Ishikawa (cell line): ENCODE results near the gene KLF16.

Experiments used
- CEBPB ChIP-seq: IDR thresholded peaks from 2 replicates; pipeline ENCODE4 v1.6.1; 2012
- CREB1 ChIP-seq: IDR thresholded peaks from 2 replicates; pipeline ENCODE4 v1.6.1; 2012; ENCODE audit warnings: low read depth
- EGR1 ChIP-seq: IDR thresholded peaks from 2 replicates; pipeline ENCODE4 v1.6.1; 2012
- EP300 ChIP-seq: IDR thresholded peaks from 2 replicates; pipeline ENCODE4 v1.6.1; 2012; ENCODE audit warnings: borderline replicate concordance
- FOXM1 ChIP-seq: IDR thresholded peaks from 2 replicates; pipeline ENCODE4 v1.6.1; 2012; ENCODE audit warnings: low read depth, borderline replicate concordance
- NFIC ChIP-seq: IDR thresholded peaks from 2 replicates; pipeline ENCODE4 v1.6.1; 2012
- RAD21 ChIP-seq: IDR thresholded peaks from 2 replicates; pipeline ENCODE4 v1.6.1; 2012; ENCODE audit warnings: low read depth
- TAF1 ChIP-seq: IDR thresholded peaks from 2 replicates; pipeline ENCODE4 v1.6.1; 2012; ENCODE audit warnings: low read depth, mild to moderate bottlenecking
- TCF12 ChIP-seq: IDR thresholded peaks from 2 replicates; pipeline ENCODE4 v1.6.1; 2012; ENCODE audit warnings: low read depth
- TEAD4 ChIP-seq: IDR thresholded peaks from 2 replicates; pipeline ENCODE4 v1.6.1; 2012
- USF1 ChIP-seq: IDR thresholded peaks from 2 replicates; pipeline ENCODE4 v1.6.1; 2012
- YY1 ChIP-seq: IDR thresholded peaks from 2 replicates; pipeline ENCODE4 v1.6.1; 2012; ENCODE audit warnings: low read depth
- ZBTB7A ChIP-seq: IDR thresholded peaks from 2 replicates; pipeline ENCODE4 v1.6.1; 2012; ENCODE audit warnings: low read depth
- TF ChIP-seq, protein P1 (sequence below): IDR thresholded peaks from 2 replicates; pipeline ENCODE4 v1.6.1; 2012
- TF ChIP-seq, protein P2 (sequence below): IDR thresholded peaks from 2 replicates; pipeline ENCODE4 v1.6.1; 2012; ENCODE audit warnings: low read depth, mild to moderate bottlenecking

Gene KLF16

DNA sequence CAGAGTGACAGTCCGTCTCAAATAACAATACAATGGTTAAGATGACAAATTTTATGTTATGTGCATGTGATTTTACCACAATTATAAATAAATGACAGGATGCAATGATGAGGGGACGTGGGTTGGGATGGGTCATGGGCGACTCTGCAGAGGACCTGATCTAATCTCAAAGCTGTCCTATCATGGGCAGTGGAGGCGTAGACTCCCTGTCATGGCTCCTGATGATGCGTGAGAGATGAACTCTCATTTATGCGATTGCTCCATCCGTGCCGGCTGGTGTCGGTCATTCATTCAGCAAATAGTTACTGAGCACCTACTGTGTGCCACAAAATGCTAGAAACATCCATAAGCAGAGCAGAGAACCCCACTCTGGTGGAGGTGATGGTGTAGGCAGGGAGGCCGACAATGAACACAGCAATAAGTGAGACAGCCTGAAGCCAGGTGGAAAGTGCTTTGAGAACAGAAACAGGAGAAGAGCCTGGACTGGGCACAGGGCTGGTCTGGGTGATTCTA is 13.4 kb downstream of the KLF16 start:
- TF ChIP-seq RAD21: no peak
- no peak for TF ChIP-seq ZBTB7A
- no peak for TF ChIP-seq USF1
- no peak for TF ChIP-seq CREB1
- no peak for TF ChIP-seq FOXM1
- TF ChIP-seq YY1: no peak

GRCh38 chr19:1849132-1849474 is 14.3 kb downstream of the KLF16 start:
- no peak for TF ChIP-seq FOXM1
- no peak for TF ChIP-seq CEBPB
- no peak for TF ChIP-seq EP300
- no peak for TF ChIP-seq TCF12
- TF ChIP-seq EGR1: no peak
- TF ChIP-seq, protein P1, sequence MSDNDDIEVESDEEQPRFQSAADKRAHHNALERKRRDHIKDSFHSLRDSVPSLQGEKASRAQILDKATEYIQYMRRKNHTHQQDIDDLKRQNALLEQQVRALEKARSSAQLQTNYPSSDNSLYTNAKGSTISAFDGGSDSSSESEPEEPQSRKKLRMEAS: no peak
- no peak for TF ChIP-seq TAF1
- no peak for TF ChIP-seq RAD21
- TF ChIP-seq YY1: no peak
- no peak for TF ChIP-seq TEAD4
- TF ChIP-seq ZBTB7A: no peak
- TF ChIP-seq, protein P2, sequence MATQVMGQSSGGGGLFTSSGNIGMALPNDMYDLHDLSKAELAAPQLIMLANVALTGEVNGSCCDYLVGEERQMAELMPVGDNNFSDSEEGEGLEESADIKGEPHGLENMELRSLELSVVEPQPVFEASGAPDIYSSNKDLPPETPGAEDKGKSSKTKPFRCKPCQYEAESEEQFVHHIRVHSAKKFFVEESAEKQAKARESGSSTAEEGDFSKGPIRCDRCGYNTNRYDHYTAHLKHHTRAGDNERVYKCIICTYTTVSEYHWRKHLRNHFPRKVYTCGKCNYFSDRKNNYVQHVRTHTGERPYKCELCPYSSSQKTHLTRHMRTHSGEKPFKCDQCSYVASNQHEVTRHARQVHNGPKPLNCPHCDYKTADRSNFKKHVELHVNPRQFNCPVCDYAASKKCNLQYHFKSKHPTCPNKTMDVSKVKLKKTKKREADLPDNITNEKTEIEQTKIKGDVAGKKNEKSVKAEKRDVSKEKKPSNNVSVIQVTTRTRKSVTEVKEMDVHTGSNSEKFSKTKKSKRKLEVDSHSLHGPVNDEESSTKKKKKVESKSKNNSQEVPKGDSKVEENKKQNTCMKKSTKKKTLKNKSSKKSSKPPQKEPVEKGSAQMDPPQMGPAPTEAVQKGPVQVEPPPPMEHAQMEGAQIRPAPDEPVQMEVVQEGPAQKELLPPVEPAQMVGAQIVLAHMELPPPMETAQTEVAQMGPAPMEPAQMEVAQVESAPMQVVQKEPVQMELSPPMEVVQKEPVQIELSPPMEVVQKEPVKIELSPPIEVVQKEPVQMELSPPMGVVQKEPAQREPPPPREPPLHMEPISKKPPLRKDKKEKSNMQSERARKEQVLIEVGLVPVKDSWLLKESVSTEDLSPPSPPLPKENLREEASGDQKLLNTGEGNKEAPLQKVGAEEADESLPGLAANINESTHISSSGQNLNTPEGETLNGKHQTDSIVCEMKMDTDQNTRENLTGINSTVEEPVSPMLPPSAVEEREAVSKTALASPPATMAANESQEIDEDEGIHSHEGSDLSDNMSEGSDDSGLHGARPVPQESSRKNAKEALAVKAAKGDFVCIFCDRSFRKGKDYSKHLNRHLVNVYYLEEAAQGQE: no peak
- TF ChIP-seq USF1: no peak
- no peak for TF ChIP-seq CREB1
- TF ChIP-seq NFIC: no peak

- TF ChIP-seq RAD21: peak; percentile 25
- TF ChIP-seq TAF1: peak; percentile 83
- TF ChIP-seq YY1: peak; percentile 93
- TF ChIP-seq ZBTB7A: no peak
Observed at GRCh38 chr19:1848399-1849131, 14.8 kb downstream of the KLF16 start, which contains the start of gene REXO1. REXO1 (minus strand) TSS chr19:1848483; CDS start chr19:1848358, 125 bp downstream.

GRCh38 chr19:1847684-1848398 is 15.5 kb downstream of the KLF16 start:
- TF ChIP-seq TAF1: no peak; the same call in 1 of the 2 replicates
- no peak for TF ChIP-seq EGR1
- no peak for TF ChIP-seq TEAD4
- TF ChIP-seq, protein P2: no peak
- TF ChIP-seq NFIC: no peak
- no peak for TF ChIP-seq CEBPB

DNA sequence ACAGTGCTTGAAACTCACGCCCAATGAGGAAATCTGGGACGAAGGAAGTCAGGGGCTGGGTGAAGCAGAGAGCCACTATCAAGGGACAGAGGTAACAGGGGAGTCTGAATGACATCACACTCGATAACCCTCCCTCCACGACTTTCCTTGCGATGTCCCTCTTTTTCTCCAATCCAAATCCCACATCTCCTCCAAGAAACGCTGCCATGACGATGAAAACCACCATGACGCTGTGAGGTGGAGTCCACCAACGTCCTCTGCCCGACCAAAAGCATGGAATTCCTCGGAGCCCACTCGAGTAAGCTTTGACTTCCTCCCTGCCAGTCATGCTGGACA is 16.1 kb downstream of the KLF16 start:
- TF ChIP-seq YY1 (no peak), NFIC (no peak), CEBPB (no peak), CREB1 (no peak), RAD21 (no peak), USF1 (no peak)

DNA sequence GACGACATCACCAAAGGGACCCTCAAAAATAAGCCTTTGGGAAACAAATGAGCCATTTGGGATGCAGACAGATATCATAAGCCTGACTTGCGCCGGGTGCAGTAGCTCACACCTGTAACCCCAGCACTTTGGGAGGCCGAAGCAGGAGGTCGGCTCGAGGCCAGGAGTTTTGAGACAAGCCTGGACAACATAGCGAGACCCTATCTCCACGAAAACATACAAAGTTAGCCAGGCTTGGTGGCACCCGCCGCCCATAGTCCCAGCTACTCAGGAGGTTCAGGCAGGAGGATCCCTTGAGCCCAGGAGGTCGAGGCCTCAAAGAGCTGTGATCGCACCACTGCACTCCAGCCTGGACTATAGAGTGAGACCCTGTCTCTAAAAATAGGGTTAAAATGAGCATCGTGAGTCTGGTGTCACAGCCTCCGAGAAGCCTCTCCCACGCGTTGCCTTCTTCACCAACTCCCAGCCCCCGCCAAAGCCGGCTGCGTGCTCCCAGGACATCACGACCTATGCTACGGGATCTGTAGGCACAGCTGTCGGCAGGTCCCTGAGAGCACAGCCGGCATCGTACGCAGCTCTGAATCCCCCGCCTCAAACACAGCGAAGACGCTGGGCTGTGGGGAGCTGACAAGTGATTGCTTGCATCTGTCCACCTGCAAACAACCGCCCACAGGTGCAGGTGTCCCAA is 16.7 kb downstream of the KLF16 start:
- TF ChIP-seq NFIC (no peak), CREB1 (no peak), EGR1 (no peak), FOXM1 (no peak)
- TF ChIP-seq, protein P1: no peak
- TF ChIP-seq, protein P2: no peak
